Stimulated activated CD4-positive, alpha-beta T cell treated with anti-CD3 and anti-CD28 coated beads, Interleukin-4, amount 100 ng/mL, for 48 hours (primary cell): Measurements from ENCODE around the gene CLIP1.
A peak's percentile ranks its signal among the peaks of the same experiment; 100 is the strongest.
"Not testable (repeated sequence)": the region's sequence is repeated elsewhere in the genome, so short reads cannot be mapped to it uniquely, and the experiment has no call there.

Experiments
- DNase-seq, 2 donors: peaks; one replicate each; pipeline ENCODE4 v3.0.0-alpha.2; 2020; ENCODE audit warnings: low read depth in 2 of 2

CLIP1 gene

DNA sequence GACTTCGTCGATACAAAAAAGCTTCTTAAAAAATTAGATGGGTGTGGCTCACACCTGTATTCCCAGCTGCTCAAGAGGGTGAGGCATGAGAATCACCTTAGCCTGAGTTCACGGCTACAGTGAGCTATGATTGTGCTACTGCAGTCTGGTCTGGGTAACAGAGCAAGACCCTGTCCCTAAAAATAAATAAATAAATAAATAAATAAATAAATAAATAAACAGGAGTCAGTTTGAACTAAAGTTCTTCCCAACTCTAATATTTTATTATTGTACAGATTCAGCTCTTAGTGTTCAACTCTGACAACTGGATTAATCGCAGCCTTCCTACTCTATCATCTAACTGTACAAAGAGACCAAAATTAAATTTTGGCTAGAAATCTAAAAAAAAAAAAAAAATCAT lies 12.7 kb upstream of the CLIP1 start:
- no peak for DNase-seq

DNA sequence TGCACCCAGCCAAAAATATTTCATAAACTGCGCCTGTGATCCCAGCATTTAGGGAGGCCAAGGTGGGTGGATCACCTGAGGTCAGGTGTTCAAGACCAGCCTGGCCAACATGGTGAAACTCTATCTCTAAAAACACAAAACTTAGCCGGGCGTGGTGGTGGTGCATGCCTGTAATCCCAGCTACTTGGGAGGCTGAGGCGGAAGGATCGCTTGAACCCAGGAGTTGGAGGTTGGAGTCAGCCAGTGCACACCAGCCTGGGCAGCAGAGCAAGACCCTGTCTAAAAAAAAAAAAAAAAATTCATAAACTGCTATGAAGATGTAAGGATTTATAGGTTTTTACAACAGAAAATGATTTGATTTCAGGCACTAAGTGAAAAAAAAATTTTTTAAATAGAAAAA lies 6.6 kb upstream of the CLIP1 start:
- not testable (repeated sequence) for DNase-seq

DNA sequence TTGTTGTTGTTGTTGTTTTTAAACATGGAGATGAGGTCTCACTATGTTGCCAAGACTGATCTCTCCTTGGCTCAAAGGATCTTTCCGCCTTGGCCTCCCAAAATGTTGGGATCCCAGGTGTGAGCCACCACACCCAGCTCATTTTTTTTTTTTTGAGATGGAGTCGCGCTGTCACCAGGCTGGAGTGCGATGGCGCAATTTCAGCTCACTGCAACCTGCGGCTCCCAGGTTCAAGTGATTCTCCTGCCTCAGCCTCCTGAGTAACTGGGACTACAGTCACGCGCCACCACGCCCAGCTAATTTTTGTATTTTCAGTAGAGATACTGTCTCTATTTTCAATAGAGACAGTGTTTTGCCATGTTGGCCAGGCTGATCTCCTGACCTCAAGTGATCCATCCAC lies 4.9 kb upstream of the CLIP1 start:
- no peak for DNase-seq

DNA sequence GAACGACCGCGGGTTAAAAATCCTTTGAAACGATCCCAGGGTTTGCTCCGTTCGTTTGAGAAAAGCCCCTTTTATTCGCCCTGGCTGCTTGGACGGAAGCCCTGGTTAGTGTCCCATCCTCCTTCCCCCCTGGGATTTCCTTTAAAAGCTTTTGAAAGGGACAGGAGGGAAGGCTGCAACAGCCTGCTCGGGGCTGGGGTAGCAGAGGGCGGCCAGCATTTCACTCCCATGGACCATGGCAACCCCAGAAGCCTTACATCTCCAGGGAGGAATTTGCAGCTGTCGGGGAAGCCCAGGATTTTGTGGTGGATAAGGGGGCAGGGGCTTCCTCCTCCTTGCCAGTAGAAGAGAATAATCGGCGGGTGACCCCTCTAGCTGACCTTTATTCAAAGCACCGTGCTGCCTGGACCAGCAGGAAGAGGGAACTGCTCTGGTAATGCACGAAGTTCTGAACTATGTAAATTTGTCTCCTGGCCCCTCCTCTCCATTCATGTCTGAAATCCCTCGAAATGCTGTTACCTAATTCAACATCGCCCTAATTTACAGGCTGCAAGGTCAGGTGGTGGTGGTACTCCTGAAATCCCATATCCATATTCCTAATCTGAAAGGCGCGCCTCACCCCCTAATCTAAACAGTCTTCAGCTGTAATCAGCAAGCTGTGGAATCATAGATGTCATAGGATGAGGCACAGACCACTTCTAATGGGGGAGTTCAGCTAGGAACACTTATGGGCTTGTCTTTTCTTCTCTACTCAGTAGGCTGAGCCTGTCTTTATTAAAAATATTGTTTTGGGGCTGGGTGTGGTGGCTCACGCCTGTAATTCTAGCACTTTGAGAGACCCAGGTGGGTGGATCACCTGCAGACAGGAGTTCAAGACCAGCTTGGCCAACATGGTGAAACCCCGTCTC lies 1.0 kb upstream of the CLIP1 start:
- no peak for DNase-seq

DNA sequence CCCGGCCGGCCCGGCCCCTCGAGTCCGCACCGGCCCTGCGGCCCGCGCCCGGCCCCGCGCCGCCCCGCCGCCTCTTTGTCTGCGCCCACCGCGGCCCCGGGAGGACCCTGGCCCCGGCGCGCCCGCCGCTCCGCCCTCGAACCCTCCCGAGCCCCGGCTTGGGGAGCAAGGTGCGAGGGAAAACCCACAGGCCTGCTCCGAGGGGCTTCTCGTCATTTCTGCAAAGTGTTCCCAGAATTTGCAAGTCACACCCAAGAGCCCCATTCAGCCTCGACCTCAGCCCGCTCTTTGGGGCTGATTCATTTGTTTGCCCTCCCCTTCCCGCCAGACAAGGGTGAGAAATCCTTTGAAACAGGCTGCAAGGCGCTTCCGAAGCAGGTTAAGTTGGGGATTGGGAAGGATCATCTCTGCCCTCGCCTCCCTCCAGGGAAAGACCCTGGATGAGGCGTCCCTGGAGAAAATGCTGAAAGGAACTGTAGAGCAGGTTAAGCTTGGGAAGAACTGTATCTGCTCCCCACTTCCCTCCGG lies 325 bp upstream of the CLIP1 start:
- peak in 1 of 2 donors; percentile 32 for DNase-seq

DNA sequence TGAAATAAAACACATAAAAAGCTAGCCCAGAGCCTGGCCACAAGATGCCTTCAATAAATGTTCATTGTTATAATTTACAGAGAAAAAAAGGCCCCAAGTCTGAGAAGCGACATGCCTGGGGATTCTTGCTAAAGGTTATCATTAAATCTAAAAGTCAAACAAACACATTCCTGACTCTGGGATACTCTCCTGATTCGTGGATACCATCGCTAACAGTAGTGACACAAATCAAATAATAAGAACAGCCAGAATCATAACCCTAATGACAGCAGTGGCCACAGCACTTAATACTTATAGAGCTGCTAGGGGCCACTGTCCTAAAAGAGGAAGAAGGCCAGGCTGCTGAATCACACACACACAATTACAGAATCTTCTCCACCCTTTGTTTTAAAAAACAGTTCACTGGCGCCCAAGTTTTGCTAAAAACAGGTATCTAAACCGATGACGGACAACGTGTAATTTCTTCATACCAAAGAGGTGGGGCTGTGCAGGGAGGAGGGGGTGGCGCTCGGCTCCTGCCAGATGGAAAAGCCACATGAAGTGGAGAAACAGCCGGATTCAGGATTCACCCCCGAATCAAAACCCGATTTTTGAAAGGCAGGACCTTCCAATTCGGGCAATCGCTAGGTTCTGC lies 1.2 kb downstream of the CLIP1 start:
- no peak for DNase-seq

DNA sequence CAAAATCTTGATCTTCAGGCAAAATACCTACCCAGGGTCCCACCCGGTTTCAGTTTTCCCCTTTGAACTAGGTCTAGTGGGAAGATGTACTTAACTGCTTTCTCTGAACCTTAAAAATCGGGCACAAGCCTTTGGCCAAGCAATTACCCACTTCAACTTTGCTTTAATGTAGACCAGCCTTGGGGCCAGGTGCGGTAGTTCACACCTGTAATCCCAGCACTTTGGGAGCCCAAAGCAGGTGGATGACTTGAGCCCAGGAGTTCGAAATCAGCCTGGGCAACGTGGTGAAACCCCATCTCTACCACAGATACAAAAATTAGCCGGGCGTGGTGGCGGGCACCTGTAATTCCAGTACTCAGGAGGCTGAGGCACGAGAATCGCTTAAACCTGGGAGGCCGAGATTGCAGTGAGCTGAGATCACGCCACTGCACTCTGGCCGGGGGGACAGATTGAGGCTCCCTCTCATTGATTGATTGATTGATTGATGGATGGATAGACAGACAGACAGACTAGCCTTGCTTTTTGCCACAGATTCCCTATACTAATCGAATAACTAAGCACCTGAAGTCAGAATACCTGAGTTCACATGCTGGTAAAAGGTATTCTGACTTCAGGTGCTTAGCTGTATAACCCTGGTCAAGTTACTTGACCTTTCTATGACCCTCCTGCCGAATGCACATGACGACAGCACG lies 1.9 kb downstream of the CLIP1 start:
- no peak for DNase-seq

DNA sequence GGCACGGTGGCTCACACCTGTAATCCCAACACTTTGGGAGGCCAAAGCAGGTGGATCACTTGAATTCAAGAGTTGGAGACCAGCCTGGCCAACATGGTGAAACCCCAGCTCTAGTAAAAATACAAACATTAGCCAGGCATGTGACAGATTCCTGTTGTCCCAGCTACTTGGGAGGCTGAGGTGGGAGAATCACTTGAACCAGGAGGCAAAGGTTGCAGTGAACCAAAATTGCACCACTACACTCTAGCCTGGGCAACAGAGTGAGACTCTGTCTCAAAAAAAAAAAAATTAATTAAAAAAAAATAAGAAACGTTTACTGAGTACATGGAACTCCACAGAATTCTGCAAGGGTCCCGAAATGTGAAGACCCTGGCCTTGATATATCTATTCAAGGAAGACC lies 3.4 kb downstream of the CLIP1 start:
- DNase-seq, result not testable (repeated sequence)

DNA sequence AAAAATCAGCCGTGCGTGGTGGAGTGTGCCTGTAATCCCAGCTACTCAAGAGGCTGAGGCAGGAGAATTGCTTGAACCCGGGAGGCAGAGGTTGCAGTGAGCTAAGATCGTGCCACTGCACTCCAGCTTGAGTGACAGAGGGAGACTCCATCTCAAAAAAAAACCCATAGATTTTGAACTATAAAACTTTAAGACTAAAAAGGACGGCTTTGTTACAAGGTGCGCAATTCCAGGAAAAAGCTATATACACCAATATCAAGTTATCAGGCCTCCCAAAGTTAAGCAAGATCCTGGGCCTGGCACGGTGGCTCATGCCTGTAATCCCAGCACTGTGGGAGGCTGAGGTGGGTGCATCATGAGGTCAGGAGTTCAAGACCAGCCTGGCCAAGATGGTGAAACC lies 6.8 kb downstream of the CLIP1 start:
- DNase-seq, result not testable (repeated sequence)

DNA sequence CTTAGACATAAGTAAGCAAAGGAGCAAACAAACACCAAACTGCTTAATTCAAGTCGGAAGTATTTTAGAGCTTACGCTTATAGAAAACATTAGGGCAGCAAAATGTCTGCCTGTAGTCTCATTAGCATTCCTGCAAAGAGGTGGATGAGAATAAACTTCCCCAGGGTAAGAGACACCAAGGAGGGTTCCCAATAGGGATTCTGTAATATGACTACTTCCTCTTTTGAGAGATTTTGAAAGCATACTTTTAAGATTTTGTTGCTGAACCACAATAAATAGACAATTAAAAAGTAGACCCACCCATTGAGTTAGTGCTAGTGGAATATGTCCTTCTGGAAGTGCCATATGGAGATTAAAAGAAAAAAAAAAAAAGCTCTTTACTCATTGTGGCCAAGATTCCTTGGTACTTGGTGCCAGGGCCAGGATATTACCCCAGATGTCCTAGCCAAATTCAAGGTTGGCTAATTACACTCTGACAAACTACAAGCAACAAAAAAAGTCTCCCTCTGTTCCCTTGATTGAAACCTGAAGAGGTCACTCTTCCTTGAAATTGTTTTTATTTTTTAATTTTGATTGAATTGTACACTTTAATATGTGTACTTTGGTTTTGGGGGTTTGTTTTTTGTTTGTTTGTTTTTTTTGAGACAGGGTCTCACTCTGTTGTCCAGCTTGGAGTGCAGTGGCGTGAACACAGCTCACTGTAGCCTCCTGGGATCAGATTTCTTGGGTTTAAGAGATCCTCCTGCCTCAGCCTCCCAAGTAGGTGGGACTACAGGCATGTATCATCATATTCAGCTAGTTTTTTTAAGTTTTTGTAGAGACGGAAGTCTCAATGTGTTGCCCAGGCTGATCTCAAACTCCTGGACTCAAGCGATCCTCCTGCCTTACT lies 8.7 kb downstream of the CLIP1 start:
- no peak for DNase-seq

DNA sequence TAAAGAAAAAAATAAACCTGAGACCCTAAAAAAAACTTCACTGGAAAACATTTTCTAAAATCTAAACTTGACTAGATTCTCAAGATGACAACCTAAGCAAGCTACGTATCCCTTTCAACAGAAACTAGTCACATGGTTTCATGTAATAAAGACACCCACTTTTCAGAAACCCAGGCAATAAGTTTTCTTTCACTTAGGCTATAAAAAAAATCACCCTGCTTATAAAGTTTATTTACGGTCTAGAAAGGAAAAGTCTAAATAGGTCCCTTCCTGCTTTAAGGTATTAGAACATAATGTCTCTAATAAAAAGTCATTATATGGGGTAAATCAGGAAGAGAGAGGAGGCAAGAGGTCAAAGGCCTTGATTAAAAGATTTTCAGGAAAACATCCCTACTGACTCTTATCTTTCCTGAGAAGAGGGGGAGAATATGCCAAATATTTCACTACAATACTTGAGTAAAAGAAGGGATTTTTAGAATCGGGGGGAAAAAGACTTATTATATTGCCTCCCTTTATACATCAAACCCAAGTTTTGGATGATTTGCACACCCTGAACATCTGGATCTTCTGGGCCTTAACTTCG lies 9.5 kb downstream of the CLIP1 start:
- no peak for DNase-seq

DNA sequence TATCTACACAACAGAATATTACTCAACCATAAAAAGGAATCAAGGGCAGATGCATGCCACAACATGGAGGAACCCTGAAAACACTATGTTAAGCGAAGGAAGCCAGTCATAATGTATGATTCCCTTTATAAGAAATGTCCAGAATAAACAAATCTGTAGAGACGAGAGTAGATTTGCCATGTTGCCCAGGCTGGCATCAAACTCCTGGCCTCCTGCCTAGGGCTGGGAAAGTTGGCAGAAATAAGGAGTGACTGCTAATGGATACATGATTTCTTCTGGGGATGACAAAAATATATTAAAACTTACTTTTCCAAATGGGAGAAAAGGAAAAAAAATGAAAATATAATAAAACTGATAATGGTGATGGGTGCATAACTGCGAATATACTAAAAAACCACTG lies 10.9 kb downstream of the CLIP1 start:
- no peak for DNase-seq

DNA sequence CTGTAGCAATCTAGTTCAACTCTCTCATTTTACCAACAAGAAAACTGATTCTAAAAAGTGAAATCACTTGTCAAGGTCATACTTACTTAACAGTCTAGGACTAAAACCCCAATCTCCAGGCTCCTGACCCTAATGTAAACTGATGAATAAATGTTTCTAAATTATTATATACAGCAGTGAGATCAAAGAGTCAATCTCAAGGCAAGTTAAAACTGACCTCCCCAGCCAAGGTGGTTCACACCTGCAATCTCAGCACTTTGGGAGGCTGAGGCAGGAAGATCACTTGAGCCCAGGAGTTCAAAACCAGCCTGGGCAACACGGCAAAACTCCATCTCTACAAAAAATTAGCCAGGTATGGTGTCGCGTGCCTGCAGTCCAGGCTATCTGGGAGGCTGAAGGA lies 15.3 kb downstream of the CLIP1 start:
- DNase-seq, result no peak

DNA sequence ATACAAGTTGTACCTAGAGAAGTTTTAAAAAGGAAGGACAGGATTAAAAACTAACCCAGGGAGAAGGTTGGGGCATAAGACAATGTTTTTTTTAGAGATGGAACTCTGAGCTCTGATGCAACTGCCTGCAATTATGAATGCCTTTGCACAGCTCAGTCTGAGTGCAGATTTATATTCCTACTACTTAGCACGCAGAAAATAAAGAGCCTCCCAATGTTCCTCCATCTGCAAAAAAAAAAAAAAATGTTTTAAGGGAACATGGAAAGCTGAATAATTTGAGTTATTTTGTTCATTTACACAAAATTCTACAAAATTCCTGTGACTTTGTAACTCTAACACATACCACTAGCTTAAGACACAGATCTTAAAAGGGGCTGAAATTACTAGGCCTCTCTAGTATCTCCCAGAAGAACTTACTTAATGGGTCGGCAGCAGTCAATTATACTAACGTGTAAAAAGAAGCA lies 15.7 kb downstream of the CLIP1 start:
- no peak for DNase-seq

DNA sequence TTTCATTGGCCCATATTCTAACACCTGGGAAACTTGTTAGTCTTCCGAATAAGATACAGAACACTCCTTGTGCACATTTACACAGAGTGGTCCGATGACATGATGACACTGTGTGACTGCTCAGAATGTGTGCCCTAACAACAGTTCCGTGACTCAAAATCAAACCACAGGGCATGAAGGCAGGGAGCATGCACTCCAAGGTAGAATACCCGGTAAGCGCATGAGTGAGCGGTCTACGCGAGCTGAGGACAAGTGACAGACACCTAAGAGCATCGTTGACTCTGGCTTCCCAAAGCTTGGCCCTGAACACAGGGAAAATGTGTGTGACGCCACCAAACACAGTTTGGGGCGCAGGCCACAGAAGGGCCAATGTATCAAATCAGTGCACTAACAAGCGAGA lies 18.6 kb downstream of the CLIP1 start:
- no peak for DNase-seq

DNA sequence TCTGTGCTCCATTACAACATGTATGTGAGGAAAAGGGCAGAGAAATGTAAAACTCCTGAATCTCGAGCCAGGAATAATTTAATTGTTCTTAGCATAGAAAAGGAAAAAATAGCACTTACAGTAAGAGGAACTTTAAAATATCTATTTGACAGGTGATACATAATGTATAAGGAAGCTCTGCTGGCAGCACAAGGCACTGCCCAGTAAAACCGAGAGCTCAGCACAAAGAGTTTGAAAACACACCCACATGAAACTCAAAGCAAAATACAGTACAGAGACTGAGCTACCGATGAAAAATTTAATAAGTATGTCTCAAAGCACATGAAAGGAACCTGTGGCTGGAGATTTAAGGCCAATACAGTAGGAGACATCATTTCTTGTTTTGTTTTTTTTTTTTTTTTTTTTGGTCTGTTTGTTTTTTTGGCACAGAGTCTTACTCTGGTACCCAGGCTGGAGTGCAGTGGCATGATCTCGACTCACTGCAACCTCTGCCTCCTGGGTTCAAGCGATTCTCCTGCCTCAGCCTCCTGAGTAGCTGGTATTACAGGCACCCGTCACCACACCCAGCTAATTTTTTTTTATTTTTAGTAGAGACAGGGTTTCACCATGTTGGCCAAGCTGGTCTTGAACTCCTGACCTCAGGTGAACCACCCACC lies 19.2 kb downstream of the CLIP1 start:
- DNase-seq, result no peak

DNA sequence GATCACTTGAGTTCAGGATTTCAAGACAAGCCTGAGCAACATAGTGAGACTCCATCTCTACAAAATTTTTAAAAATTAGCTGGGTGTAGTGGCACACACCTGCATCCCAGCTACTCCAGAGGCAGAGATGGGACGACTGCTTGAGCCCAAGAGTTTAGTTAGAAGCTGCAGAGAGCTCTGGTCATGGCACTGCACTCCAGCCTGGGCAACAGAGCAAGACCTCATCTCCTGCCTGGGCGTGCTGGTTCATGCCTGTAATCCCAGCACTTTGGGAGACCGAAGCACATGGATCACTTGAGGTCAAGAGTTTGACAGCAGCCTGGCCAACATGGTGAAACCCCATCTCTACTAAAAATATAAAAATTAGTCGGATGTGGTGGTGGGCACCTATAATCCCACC lies 20.2 kb downstream of the CLIP1 start:
- DNase-seq, result no peak

DNA sequence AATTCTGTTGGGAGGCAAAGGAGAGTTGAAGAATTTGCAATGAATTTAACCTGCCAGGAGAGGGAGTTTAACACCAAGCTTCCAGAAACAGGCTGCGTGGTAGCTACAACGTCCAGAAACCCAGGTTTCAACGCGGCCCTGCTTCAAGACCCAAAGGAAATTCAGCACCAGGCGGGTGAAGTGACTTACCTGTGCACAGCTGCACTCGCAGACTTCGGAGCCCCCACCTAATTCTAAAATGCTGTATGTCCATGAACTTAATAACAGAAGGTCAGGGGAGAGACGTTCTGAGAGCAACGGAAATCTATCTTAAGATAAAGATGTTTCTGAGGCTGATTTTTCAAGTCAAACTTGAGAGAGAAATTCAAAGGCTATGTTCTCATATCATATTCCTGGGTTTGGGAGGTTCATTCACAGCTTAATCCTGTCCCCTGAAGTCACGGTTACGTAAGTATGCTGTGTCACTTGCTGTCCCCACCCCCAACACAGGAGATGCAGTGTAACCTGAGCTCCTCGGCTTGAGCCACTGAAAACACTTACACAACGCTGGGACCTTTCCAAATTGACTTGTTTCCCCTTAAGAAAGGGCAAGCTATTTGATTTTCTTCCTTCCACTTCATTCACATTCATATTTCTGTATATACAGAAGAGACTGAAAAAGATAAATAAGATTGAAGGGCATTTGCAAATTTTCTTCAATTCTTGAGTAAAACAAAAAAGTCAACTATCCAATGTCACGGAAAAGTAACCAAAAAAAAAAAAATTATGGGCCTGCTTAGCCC lies 22.7 kb downstream of the CLIP1 start:
- peak in 1 of 2 donors; percentile 38 for DNase-seq

DNA sequence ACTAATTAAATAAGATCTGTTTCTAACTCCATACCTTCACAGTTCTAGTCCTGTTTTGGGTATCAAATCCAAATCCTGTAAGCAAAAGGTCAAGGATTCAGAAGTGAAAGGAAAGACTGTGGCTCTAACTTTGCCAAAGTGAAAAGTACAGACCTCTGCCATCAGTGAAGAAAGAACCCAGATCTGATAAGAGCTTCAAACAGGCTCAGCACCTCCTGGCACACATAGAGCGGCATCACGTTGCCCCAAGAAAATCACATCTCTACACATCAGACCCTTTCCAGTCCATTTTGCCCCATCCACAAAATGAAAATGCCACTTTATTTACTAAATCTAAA lies 23.2 kb downstream of the CLIP1 start:
- DNase-seq, result no peak

DNA sequence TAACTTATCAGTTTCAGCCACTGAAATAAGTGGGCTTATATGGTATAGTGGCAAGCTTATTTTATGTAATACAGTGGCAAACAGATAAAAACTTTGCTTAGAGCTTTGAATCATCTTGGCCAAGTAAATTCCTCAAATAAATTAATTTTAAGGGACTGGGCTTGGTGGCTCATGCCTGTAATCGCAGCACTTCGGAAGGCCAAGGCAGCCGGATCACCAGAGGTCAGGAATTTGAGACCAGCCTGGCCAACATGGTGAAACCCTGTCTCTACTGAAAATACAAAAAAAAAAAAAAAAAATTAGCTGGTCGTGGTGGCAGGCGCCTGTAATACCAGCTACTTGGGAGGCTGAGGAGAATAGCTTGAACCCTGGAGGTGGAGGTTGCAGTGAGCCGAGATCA lies 24.5 kb downstream of the CLIP1 start:
- DNase-seq, result not testable (repeated sequence)
